Subcutaneous adipose tissue (tissue), 4 donors: Measurements from ENCODE around the gene SLC18A3. TPM values are rescaled to one million over a fixed set of nuclear protein-coding genes. Genes with fewer than 3 reads are reported as not detected.

Experiments
- total RNA-seq, 4 donors: library from RNA; depleted of rRNA; stranded (reverse); fragments of >200 nt; gene quantifications; one replicate each; pipeline ENCODE4 v1.1.0, GENCODE V29; 2016
- TF ChIP-seq, protein P1 (sequence below): fragments of 450-650 bp; IDR thresholded peaks from one replicate; pipeline ENCODE4 v1.5.1; 2016; ENCODE audit warnings: low read depth, mild to moderate bottlenecking, control low read depth, antibody characterized with exemption, moderate library complexity

SLC18A3 gene
- total RNA-seq, 4 donors from 2014 or later: not detected

DNA sequence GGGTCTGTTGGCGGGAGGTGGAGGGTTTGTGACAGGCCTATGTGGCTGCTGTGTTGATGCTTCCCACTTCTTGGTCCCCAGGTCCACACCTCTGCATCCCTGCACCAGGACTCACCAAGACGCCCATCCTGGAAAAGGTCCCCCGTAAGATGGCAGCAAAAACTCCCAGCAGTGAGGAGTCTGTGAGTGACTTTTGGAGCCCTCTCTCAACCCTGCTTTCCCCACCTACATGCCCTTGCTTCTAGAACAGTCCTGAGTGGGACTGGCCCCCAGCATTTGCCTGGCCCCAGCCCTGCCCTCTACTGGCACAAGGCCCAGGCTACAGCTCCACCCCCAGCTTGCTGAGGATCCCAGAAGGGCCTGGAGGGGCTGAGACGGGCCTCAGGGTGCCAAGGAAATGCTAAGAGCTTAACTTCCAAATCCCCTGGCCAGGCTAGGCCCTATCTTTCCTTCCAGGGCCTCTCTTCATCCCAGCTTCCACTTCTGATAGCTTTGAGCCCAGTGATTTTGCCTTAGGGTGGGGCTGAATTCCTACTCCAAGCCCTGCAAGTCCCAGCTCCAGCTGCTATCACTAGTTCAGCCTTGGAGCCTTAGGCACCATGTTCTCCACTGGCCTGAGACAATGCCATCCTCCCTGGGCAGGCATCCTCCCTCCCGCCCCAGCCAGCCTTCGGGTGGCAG, 6.5 kb downstream of the SLC18A3 start:
- TF ChIP-seq, protein P1, sequence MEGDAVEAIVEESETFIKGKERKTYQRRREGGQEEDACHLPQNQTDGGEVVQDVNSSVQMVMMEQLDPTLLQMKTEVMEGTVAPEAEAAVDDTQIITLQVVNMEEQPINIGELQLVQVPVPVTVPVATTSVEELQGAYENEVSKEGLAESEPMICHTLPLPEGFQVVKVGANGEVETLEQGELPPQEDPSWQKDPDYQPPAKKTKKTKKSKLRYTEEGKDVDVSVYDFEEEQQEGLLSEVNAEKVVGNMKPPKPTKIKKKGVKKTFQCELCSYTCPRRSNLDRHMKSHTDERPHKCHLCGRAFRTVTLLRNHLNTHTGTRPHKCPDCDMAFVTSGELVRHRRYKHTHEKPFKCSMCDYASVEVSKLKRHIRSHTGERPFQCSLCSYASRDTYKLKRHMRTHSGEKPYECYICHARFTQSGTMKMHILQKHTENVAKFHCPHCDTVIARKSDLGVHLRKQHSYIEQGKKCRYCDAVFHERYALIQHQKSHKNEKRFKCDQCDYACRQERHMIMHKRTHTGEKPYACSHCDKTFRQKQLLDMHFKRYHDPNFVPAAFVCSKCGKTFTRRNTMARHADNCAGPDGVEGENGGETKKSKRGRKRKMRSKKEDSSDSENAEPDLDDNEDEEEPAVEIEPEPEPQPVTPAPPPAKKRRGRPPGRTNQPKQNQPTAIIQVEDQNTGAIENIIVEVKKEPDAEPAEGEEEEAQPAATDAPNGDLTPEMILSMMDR: no peak

DNA sequence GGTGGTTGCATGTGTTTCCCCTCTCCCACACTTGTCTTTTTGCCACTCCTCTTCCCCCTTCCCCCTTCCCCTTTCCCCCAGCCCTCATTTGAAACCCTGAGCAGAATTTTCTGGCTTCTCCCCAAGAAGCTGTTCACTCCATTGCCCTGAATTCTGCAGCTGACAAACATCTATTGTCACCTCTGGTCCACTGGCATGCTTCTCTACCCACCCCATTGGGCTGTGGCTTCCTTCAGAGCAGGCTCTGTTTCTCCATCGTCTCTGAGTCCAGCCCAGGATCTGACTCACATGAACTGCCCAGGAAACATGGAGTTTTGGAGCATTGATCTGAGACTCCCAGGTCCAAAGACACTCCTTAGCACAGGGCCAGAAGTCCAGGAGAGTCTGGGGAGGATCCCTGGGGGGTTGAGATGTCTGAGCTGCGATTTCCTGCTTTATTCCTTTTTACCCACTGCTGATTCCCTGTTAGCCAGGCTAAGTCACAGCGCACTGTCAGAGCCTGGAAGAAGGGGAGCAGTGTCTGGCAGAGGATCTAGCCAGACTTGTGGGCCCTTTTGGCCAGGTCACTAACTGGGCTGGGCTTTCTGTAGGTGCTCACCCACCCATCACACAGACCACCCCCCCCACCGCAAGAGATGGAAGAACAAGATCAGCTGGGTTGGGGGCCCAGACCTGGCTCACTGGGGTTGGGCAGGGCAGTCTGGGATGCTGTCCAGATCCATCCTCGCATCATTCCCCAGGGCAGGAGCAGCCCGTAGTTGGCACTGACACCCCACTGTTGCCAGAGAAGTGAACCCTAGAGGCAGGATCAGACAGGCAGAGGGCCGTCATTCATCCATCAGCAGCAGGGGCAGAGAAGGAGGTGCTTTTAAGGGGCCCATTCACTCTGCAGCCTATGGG, 7.3 kb downstream of the SLC18A3 start:
- TF ChIP-seq, protein P1: no peak

DNA sequence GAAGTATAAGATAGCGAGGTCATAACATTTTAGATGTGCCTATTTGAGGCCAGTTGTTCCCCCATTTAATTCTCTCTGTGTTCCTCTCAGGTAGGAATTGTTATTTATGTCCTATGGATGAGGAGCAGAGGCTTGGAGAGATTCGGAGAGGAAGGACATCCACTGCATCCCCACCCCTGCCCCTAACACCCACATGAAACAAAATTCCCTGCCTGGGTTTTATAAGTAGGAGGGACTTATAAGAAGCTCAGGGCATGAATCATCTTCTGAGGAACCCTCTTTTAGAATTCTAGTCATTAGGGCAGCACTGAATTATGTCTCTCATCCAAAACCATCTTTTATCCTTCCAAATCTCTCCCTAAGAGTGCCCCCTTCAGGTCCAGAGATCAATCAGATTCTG, 8.7 kb downstream of the SLC18A3 start:
- TF ChIP-seq, protein P1: no peak

GRCh38 chr10:49619613-49620012, 9.5 kb downstream of the SLC18A3 start:
- TF ChIP-seq, protein P1: no peak

DNA sequence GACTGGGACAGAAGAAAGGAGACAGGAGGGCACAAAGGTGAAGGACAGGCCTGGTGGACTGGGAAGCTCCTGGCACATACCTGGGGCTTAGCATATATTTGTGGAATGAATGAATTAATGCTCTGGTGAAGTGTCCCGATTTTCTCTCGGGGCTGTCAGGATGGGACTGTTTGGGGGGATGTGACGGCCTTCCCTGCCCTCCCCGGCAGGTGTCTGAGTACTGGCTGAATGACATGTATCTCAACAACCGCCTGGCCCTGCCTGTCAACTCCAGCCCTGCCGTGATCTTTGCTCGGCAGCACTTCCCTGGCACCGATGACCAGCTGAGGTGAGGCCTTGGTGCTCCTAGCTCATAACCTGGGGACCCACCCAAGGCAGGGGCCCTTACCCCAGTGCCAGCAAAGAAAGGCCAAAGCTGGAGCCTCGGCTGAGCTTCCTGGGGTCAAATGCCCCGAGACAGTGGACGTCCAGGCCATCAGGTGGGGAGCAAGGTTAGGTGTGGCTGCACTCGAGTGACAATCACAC, 10.2 kb downstream of the SLC18A3 start:
- TF ChIP-seq, protein P1: no peak

- TF ChIP-seq, protein P1: no peak
These were observed 10.8 kb downstream of the SLC18A3 start for GRCh38 chr10:49620841-49621378.

DNA sequence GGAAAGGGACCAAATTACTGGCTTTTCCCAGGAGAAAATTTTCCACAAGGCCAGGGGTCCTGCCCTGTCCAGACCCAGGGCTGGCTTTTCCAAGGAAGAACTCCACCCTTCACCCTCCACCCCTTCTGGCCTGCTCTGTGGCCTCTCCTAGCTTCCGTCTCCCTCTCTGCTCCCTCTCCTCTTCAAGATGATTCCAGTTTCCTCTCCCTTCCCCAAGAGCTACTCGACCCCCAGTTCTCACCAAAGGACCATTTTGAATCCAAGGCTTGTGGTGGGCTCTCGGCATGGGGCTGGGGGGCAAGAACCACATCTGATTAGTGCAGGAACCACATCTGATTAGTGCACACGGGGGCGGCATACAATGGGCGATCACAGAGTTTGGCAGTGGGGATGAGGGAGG, 11.5 kb downstream of the SLC18A3 start:
- TF ChIP-seq, protein P1: no peak
